Activated naive CD8-positive, alpha-beta T cell treated with anti-CD3 and anti-CD28 coated beads, Interleukin-2, amount 10 ng/mL, durations not matched to agents 7 days and 5 days (primary cell): ENCODE data around the gene MAP2K2. TPM values are rescaled to one million over a fixed set of nuclear protein-coding genes. Genes with fewer than 3 reads are reported as not detected.

ENCODE experiments used
- ATAC-seq: fragments of 150-1000 bp; cut with Tn5 transposase; one replicate; pipeline ENCODE4 v1.10.0; 2021; ENCODE audit warnings: low read depth, moderate library complexity
- POLR2A ChIA-PET: fragments of 350-600 bp; sonication (Branson Sonifier 250); formaldehyde crosslinking; loops from one replicate; lab custom pipeline; 2021; ENCODE audit warnings: antibody characterized with exemption; lab: Charles Lee
- DNase-seq: peaks from one replicate; pipeline ENCODE4 v3.0.0; 2021
- H3K27ac Mint-ChIP-seq: one replicate; pipeline ENCODE4 v1.8.0; 2022; ENCODE audit warnings: mild to moderate bottlenecking, mixed read lengths
- H3K27me3 Mint-ChIP-seq: one replicate; pipeline ENCODE4 v1.8.0; 2022; ENCODE audit warnings: mild to moderate bottlenecking, moderate library complexity, mixed read lengths
- H3K36me3 Mint-ChIP-seq: one replicate; pipeline ENCODE4 v1.8.0; 2021; ENCODE audit warnings: mild to moderate bottlenecking, mixed read lengths
- H3K4me1 Mint-ChIP-seq: one replicate; pipeline ENCODE4 v1.8.0; 2021; ENCODE audit warnings: mixed read lengths
- H3K4me3 Mint-ChIP-seq: one replicate; pipeline ENCODE4 v1.8.0; 2022; ENCODE audit warnings: mild to moderate bottlenecking, moderate library complexity, mixed read lengths
- H3K9me3 Mint-ChIP-seq: one replicate; pipeline ENCODE4 v1.8.0; 2021; ENCODE audit warnings: mixed read lengths
- total RNA-seq, 2 experiments: library from RNA; stranded (reverse); gene quantifications; one replicate each; pipeline ENCODE4 v1.2.3, GENCODE V29; 2021

Gene MAP2K2
- total RNA-seq, 2 experiments from 2014 or later: 210 to 211 TPM

DNA sequence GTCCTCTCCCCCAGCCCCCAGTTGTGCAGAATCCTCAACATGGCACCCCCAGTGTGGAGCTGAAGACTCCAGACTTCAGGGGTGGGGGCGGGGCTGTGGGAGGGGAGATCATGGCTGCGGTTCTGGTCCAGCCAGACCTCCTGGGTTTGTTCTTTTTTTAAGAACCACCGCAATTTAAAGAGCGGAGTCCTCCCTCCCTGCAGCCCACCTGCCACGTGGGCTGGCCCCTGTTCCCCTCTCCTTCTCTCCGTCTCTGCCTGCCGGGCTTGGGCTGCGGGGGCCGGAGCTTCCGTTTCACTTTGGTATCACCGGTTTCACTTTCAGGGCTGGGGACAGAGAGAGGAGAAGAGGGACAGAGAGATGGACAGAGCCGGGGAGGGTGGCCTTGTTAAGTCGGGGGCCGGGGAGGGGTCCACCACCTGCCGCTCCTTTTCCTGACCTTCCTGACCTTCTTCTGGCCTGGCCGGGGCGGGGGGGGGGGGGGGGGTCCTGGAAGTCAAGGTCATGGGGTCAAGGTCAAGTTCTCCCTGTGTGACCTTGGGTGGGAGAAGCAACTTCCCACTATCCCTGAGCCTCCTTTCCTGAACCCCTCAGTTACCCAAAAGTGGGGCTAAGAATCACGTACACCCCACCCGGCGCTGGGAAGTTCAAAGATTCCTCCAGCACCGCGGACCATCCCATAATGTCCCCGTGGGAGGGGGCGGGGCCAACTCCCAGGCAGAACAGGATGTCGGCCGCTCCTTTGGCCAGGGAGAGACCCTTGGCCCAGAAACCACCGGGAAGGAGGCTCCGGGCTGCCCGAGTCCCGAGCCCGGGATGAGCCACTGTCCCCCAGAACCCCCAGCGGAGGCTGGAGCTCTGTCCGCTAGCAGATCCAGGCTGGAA lies 45.9 kb downstream of the MAP2K2 start:
- DNase-seq (peak; percentile 70), ATAC-seq (peak; percentile 73)
- Mint-ChIP-seq H3K4me3 (peak overlapping the region; percentile 87), H3K9me3 (no peaks in the 10 kb centered on the region), H3K27ac (peak overlapping the region; percentile 95), H3K4me1 (peaks cover 48% of the 10 kb centered on the region), H3K36me3 (no peaks in the 10 kb centered on the region), H3K27me3 (no peaks in the 10 kb centered on the region)
- POLR2A ChIA-PET: interaction anchor here (1.0 to 4.5 kb wide), 7 partner anchors 9 to 37 kb away, joined by 4 to 36 read pairs (median 8); partner anchors contain the start of gene ZBTB7A

- H3K27me3 Mint-ChIP-seq: no peaks in the 10 kb centered on the region
- peak overlapping the region; percentile 95 for H3K27ac Mint-ChIP-seq
- ATAC-seq (no peak), DNase-seq (no peak)
- peaks cover 45% of the 10 kb centered on the region for H3K4me1 Mint-ChIP-seq
- H3K9me3 Mint-ChIP-seq: no peaks in the 10 kb centered on the region
- POLR2A ChIA-PET: interaction anchor here (0.8 to 4.5 kb wide), 7 partner anchors 9 to 69 kb away, joined by 3 to 36 read pairs (median 8); partner anchors contain the start of genes PIAS4 and ZBTB7A
- peak overlapping the region; percentile 87 for H3K4me3 Mint-ChIP-seq
- H3K36me3 Mint-ChIP-seq: no peaks in the 10 kb centered on the region
Measured at GRCh38 chr19:4077007-4077374, 46.9 kb downstream of the MAP2K2 start.

GRCh38 chr19:4075373-4075772 lies 48.5 kb downstream of the MAP2K2 start:
- Mint-ChIP-seq H3K4me1 (peaks cover 38% of the 10 kb centered on the region), H3K9me3 (no peaks in the 10 kb centered on the region), H3K4me3 (peak overlapping the region; percentile 70), H3K27ac (peak overlapping the region; percentile 87), H3K36me3 (no peaks in the 10 kb centered on the region), H3K27me3 (no peaks in the 10 kb centered on the region)
- POLR2A ChIA-PET: interaction anchor here (2.1 to 4.5 kb wide), 2 partner anchors 9 to 14 kb away, joined by 8 to 36 read pairs; partner anchors contain the start of gene ZBTB7A
- DNase-seq (no peak), ATAC-seq (peak; percentile 41)

- no peak for DNase-seq
- Mint-ChIP-seq H3K9me3 (no peaks in the 10 kb centered on the region), H3K27me3 (no peaks in the 10 kb centered on the region), H3K4me3 (no peak overlapping the region), H3K36me3 (no peaks in the 10 kb centered on the region), H3K27ac (no peak overlapping the region), H3K4me1 (peaks cover 45% of the 10 kb centered on the region)
- no peak for ATAC-seq
- POLR2A ChIA-PET: no interaction called here
Measured at GRCh38 chr19:4071610-4072009, 52.3 kb downstream of the MAP2K2 start.

- peak overlapping the region; percentile 92 for H3K27ac Mint-ChIP-seq
- H3K4me3 Mint-ChIP-seq: peak overlapping the region; percentile 90
- peaks cover 28% of the 10 kb centered on the region for H3K4me1 Mint-ChIP-seq
- POLR2A ChIA-PET: interaction anchor here (1.0 to 3.3 kb wide), 7 partner anchors 8 to 46 kb away, joined by 3 to 18 read pairs (median 5); no protein-coding TSS in a partner anchor
- H3K27me3 Mint-ChIP-seq: no peaks in the 10 kb centered on the region
- DNase-seq (peak; percentile 76), ATAC-seq (no peak)
- no peaks in the 10 kb centered on the region for H3K9me3 Mint-ChIP-seq
- H3K36me3 Mint-ChIP-seq: no peaks in the 10 kb centered on the region
Measured at GRCh38 chr19:4069331-4069959, 54.5 kb downstream of the MAP2K2 start.

DNA sequence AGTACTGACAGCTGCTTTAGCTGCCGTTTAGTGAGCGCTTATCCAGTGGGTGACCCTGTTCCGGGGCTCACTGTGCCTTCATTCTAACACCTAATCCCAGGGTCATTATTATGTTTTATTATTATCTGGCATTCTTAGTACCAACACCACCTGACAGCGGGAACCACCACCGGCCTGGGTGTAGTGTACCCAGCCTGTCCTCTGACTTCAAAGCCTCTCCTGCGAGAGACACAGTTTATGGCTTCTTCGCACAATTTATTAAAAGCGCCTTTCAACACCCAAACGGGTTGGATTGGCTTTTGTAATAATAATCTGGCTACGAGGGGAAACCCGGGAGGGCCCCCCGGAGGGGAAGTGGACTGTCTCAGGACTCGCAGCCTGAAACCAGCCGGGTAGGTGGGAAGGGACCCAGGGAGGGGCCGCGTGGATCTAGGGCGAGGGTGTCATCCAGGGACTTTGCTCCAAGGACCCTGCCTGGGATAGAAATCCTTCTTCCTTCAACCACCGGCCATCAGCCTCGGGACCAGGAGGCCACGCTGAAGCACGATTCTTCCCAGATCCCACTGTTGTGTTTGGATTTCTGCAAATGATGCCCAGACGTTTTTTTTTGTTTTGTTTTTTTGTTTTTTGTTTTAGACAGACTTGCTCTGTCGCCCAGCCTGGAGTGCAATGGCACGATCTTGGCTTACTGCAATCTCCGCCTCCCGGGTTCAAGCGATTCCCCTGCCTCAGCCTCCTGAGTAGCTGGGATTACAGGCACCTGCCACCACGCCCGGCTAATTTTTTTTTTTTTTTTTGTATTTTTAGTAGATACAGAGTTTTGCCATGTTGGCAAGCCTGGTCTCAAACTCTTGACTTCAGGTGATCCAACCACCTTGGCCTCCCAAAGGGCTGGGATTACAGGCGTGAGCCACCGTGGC lies 55.6 kb downstream of the MAP2K2 start:
- DNase-seq: no peak
- peak overlapping the region; percentile 92 for H3K27ac Mint-ChIP-seq
- peaks cover 3% of the 10 kb centered on the region for H3K36me3 Mint-ChIP-seq
- ATAC-seq: no peak
- H3K4me1 Mint-ChIP-seq: peaks cover 28% of the 10 kb centered on the region
- H3K4me3 Mint-ChIP-seq: peak overlapping the region; percentile 90
- POLR2A ChIA-PET: interaction anchor here (0.6 to 3.3 kb wide), 9 partner anchors 9 to 47 kb away, joined by 3 to 29 read pairs (median 5); no protein-coding TSS in a partner anchor
- H3K9me3 Mint-ChIP-seq: no peaks in the 10 kb centered on the region
- H3K27me3 Mint-ChIP-seq: no peaks in the 10 kb centered on the region

- Mint-ChIP-seq H3K9me3 (no peaks in the 10 kb centered on the region), H3K27me3 (no peaks in the 10 kb centered on the region), H3K27ac (peak overlapping the region; percentile 92), H3K4me1 (peaks cover 24% of the 10 kb centered on the region), H3K36me3 (peaks cover 3% of the 10 kb centered on the region), H3K4me3 (peak overlapping the region; percentile 90)
- peak; percentile 8 for ATAC-seq
- POLR2A ChIA-PET: interaction anchor here (0.5 to 4.4 kb wide), 7 partner anchors 9 to 80 kb away, joined by 3 to 58 read pairs (median 18); no protein-coding TSS in a partner anchor
- no peak for DNase-seq
Measured at GRCh38 chr19:4067396-4068046, 56.4 kb downstream of the MAP2K2 start.

DNA sequence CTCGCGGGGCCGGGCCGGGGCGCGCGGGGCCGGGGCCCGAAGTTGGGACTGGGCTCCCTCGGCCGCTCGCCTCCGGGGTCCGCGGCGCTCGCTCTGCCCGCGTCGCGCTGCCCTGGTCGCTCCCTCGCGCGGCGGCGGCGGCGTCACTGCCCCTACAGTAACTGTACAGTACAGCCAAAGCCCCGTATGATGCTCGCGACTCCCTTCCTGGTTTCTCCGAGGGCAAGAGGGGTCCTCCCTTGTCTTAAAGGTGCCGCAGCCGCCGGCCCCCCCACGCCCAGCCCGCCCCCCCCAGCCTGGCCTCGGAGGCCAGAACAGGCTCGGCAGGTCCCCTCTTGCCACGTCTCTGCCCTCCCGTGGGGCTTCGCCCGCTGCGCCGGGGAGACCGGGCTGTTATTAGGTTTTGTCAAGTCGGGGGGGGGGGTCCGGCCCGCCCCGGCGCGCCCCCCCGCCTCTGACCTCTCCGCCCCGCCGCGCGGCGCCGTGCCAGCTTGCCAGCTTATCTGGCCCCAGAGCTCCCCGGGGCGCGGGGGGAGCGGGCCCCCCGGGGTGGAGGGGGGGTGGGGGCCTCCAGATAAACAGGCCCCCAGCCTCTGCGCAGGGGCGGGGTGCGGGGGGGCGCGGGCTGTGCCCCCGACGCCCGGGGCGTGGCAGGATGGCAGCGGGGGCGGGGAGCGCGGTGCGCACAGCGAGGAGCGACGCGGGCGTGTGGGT lies 57.1 kb downstream of the MAP2K2 start, which contains the start of gene ZBTB7A:
ZBTB7A (minus strand) TSS at position 218 of the 714 bp plus-strand sequence. CDS start 11,667 bp downstream, outside the sequence.
- DNase-seq (peak; percentile 81), ATAC-seq (peak; percentile 46)
- H3K4me3 Mint-ChIP-seq: peak within 1 kb of the TSS; percentile 90
- peaks cover 3% of the 10 kb centered on the region for H3K36me3 Mint-ChIP-seq
- H3K4me1 Mint-ChIP-seq: peaks cover 24% of the 10 kb centered on the region
- H3K9me3 Mint-ChIP-seq: no peaks in the 10 kb centered on the region
- POLR2A ChIA-PET: interaction anchor here (0.5 to 4.4 kb wide), 10 partner anchors 10 to 81 kb away, joined by 3 to 58 read pairs (median 10); partner anchors contain the start of gene EEF2
- H3K27ac Mint-ChIP-seq: peak within 1 kb of the TSS; percentile 92
- H3K27me3 Mint-ChIP-seq: no peaks in the 10 kb centered on the region

- ATAC-seq: no peak
- Mint-ChIP-seq H3K27ac (peak overlapping the region; percentile 54), H3K27me3 (no peaks in the 10 kb centered on the region), H3K36me3 (peaks cover 3% of the 10 kb centered on the region), H3K4me1 (peaks cover 22% of the 10 kb centered on the region), H3K4me3 (peak overlapping the region; percentile 61), H3K9me3 (no peaks in the 10 kb centered on the region)
- POLR2A ChIA-PET: interaction anchor here (0.7 to 4.4 kb wide), 13 partner anchors 10 to 81 kb away, joined by 3 to 58 read pairs (median 10); partner anchors contain the start of gene EEF2
- DNase-seq: peak; percentile 75
Measured at GRCh38 chr19:4066176-4066606, 57.7 kb downstream of the MAP2K2 start.

DNA sequence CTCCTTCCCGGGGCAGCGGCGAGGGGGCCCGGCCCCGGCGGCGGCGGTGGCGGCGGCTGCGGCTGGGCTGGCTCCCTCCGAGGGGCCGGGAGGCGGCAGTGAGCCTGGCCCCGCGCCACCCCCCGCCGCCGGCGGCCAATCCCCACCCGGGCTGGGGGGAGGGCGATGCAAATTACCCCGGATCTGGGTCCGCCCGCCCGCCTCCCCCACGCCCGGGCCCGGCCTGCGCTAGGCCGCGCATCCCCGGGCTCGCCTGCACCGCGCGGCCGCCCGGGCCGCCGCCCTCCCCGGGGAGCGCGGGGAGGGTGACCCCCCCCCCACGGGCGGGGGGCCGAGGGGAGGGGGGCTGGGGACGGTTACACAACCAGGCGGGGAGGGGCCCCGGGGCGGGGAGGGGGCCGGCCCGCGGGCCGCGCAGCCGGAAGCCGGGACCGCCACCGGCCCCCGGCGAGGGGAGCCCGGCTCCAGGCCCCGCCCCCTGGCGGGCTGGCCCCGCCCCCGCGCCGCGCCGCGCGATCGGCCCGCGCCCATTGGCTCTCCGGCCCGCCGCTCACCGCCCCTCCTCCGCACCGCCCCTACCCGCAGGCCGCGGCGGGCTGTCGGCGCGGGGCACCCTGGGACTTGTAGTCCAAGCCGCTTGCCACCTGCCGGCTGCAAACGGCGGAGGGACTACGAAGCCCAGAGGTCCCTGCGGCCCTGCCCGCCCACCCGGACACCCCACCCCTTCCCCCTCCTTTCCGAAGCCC lies 58.3 kb downstream of the MAP2K2 start:
- Mint-ChIP-seq H3K4me3 (peak overlapping the region; percentile 61), H3K36me3 (peaks cover 3% of the 10 kb centered on the region), H3K27me3 (no peaks in the 10 kb centered on the region), H3K27ac (peak overlapping the region; percentile 54), H3K4me1 (peaks cover 22% of the 10 kb centered on the region), H3K9me3 (no peaks in the 10 kb centered on the region)
- peak; percentile 62 for ATAC-seq
- POLR2A ChIA-PET: interaction anchor here (0.6 to 4.4 kb wide), 13 partner anchors 11 to 90 kb away, joined by 3 to 58 read pairs (median 10); partner anchors contain the start of gene EEF2
- peak; percentile 100 for DNase-seq
